IMR-90 (cell line): Measurements from ENCODE around the gene FGF3. TPM values are rescaled to one million over a fixed set of nuclear protein-coding genes. Genes with fewer than 3 reads are reported as not detected.

Experiments
- ATAC-seq: fragments of 200-7000 bp; cut with Tn5 transposase; 2 replicates; pipeline ENCODE4 v1.9.1; 2020; ENCODE audit warnings: low read depth, mild to moderate bottlenecking, moderate library complexity
- BruUV-seq: library from RNA; stranded (reverse); fragments of 400-500 nt; replicated peaks from 2 replicates; lab custom pipeline; 2021; lab: Mats Ljungman, UMichigan
- CTCF ChIA-PET: fragments of 300-600 bp; formaldehyde crosslinking; extraction: SDS; loops from one replicate; lab custom pipeline; 2021; ENCODE audit warnings: antibody characterized with exemption; lab: Yijun Ruan, JAX
- POLR2A ChIA-PET: fragments of 300-600 bp; sonication (Branson Sonifier 250); formaldehyde crosslinking; loops from one replicate; lab custom pipeline; 2022; ENCODE audit warnings: antibody characterized with exemption; ENCODE audit not compliant: unreplicated experiment; lab: Charles Lee
- DNase-seq: peaks from one replicate; pipeline ENCODE4 v3.0.0; 2013
- H2AFZ ChIP-seq: replicated peaks from 2 replicates; pipeline ENCODE3; 2013; ENCODE audit warnings: low read length, mild to moderate bottlenecking; ENCODE audit not compliant: poor library complexity
- H2AK5ac ChIP-seq: 2 replicates; pipeline ENCODE4 v1.6.1; 2013; ENCODE audit warnings: low read depth, low read length, inconsistent platforms
- H2AK9ac ChIP-seq: replicated peaks from 2 replicates; pipeline ENCODE3; 2013; ENCODE audit warnings: mild to moderate bottlenecking, low read depth, low read length, moderate library complexity; ENCODE audit not compliant: poor library complexity
- H2BK120ac ChIP-seq: 2 replicates; pipeline ENCODE4 v1.6.1; 2013; ENCODE audit warnings: low read depth, low read length, inconsistent platforms
- H2BK15ac ChIP-seq: 3 replicates; pipeline ENCODE4 v1.6.1; 2013; ENCODE audit warnings: low read depth, low read length, inconsistent platforms
- H2BK20ac ChIP-seq: 2 replicates; pipeline ENCODE4 v1.6.1; 2013; ENCODE audit warnings: low read depth, mild to moderate bottlenecking, inconsistent platforms, low read length, moderate library complexity
- H2BK5ac ChIP-seq: 2 replicates; pipeline ENCODE4 v1.6.1; 2013; ENCODE audit warnings: mild to moderate bottlenecking, low read depth, low read length, inconsistent platforms; ENCODE audit not compliant: poor library complexity, severe bottlenecking
- H3K14ac ChIP-seq: replicated peaks from 2 replicates; pipeline ENCODE4 v1.6.1; 2013; ENCODE audit warnings: low read depth, low read length, inconsistent platforms
- H3K18ac ChIP-seq: 2 replicates; pipeline ENCODE4 v1.6.1; 2013; ENCODE audit warnings: low read depth, low read length, control low read depth
- H3K23ac ChIP-seq: 2 replicates; pipeline ENCODE4 v1.6.1; 2013; ENCODE audit warnings: low read depth, low read length, inconsistent platforms
- H3K27ac ChIP-seq: 2 replicates; pipeline ENCODE4 v1.5.1; 2013; ENCODE audit warnings: mild to moderate bottlenecking, control low read depth, low read length; ENCODE audit not compliant: insufficient read depth
- H3K27me3 ChIP-seq: 2 replicates; pipeline ENCODE4 v1.6.1; 2013; ENCODE audit warnings: low read length; ENCODE audit not compliant: control insufficient read depth, insufficient read depth
- H3K36me3 ChIP-seq: 2 replicates; pipeline ENCODE4 v1.6.1; 2013; ENCODE audit warnings: low read length, mixed read lengths; ENCODE audit not compliant: control insufficient read depth, insufficient read depth
- H3K4ac ChIP-seq: 2 replicates; pipeline ENCODE4 v1.6.1; 2013; ENCODE audit warnings: low read depth, low read length, inconsistent platforms
- H3K4me1 ChIP-seq: 2 replicates; pipeline ENCODE4 v1.6.1; 2013; ENCODE audit warnings: low read length, mixed read lengths; ENCODE audit not compliant: control insufficient read depth, insufficient read depth
- H3K4me2 ChIP-seq: 2 replicates; pipeline ENCODE4 v1.6.1; 2013; ENCODE audit warnings: low read depth, mild to moderate bottlenecking, control low read depth, low read length, moderate library complexity
- H3K4me3 ChIP-seq: 2 replicates; pipeline ENCODE4 v1.5.1; 2013; ENCODE audit warnings: low read depth, mild to moderate bottlenecking, control low read depth, low read length, moderate library complexity; ENCODE audit not compliant: insufficient read depth
- H3K56ac ChIP-seq: 2 replicates; pipeline ENCODE4 v1.6.1; 2013; ENCODE audit warnings: low read length, inconsistent platforms; ENCODE audit not compliant: insufficient read depth; ENCODE audit errors: extremely low read depth
- H3K79me1 ChIP-seq, 2 experiments: 2 replicates each; pipeline ENCODE4 v1.6.1; 2013; ENCODE audit warnings: low read length in 2 of 2, inconsistent platforms in 1 of 2, low read depth in 1 of 2
- H3K9ac ChIP-seq: 2 replicates; pipeline ENCODE4 v1.6.1; 2013; ENCODE audit warnings: low read depth, low read length, control low read depth
- H3K9me1 ChIP-seq: 2 replicates; pipeline ENCODE4 v1.6.1; 2013; ENCODE audit warnings: low read length, inconsistent platforms; ENCODE audit not compliant: insufficient read depth
- H3K9me3 ChIP-seq: 2 replicates; pipeline ENCODE4 v1.6.1; 2013; ENCODE audit warnings: low read length; ENCODE audit not compliant: control insufficient read depth, insufficient read depth
- H4K20me1 ChIP-seq: 2 replicates; pipeline ENCODE4 v1.6.1; 2013; ENCODE audit warnings: low read length, inconsistent platforms; ENCODE audit not compliant: insufficient read depth
- H4K5ac ChIP-seq: 2 replicates; pipeline ENCODE4 v1.6.1; 2013; ENCODE audit warnings: mild to moderate bottlenecking, low read depth, low read length, control low read depth
- H4K8ac ChIP-seq, 2 experiments: 2 replicates each; pipeline ENCODE4 v1.6.1; 2013; ENCODE audit warnings: low read depth in 2 of 2, low read length in 2 of 2, control low read depth in 1 of 2, inconsistent platforms in 1 of 2
- H4K91ac ChIP-seq: 2 replicates; pipeline ENCODE4 v1.6.1; 2013; ENCODE audit warnings: low read depth, low read length, inconsistent platforms; ENCODE audit not compliant: insufficient read depth
- CEBPB ChIP-seq: IDR thresholded peaks from 2 replicates; pipeline ENCODE4 v1.6.1; 2012; ENCODE audit warnings: low read depth, low read length, improper control_type of control experiment
- CHD1 ChIP-seq: IDR thresholded peaks from 2 replicates; pipeline ENCODE4 v1.6.1; 2012; ENCODE audit warnings: low read depth, low read length, improper control_type of control experiment
- CTCF ChIP-seq: conservative IDR thresholded peaks from 2 replicates; pipeline ENCODE4 v1.5.1; 2012; ENCODE audit warnings: mild to moderate bottlenecking, low read depth, low read length, improper control_type of control experiment
- FOS ChIP-seq: fragments of 150-350 bp; IDR thresholded peaks from 2 replicates; pipeline ENCODE4 v1.6.1; 2016; ENCODE audit warnings: low read depth, low read length
- MAFK ChIP-seq: IDR thresholded peaks from 2 replicates; pipeline ENCODE4 v1.6.1; 2012; ENCODE audit warnings: low read depth, low read length, improper control_type of control experiment
- MAZ ChIP-seq: IDR thresholded peaks from 2 replicates; pipeline ENCODE4 v1.6.1; 2012; ENCODE audit warnings: low read depth, mild to moderate bottlenecking, low read length, improper control_type of control experiment, moderate library complexity, borderline replicate concordance
- MXI1 ChIP-seq: IDR thresholded peaks from 2 replicates; pipeline ENCODE4 v1.6.1; 2012; ENCODE audit warnings: low read depth, mild to moderate bottlenecking, low read length, moderate library complexity, borderline replicate concordance
- POLR2A ChIP-seq: IDR thresholded peaks from 2 replicates; pipeline ENCODE4 v1.6.1; 2012; ENCODE audit warnings: mild to moderate bottlenecking, low read depth, low read length
- RFX5 ChIP-seq: IDR thresholded peaks from 2 replicates; pipeline ENCODE4 v1.8.0; 2012; ENCODE audit warnings: low read depth, mild to moderate bottlenecking, low read length, moderate library complexity
- SMC3 ChIP-seq: fragments of 150-350 bp; IDR thresholded peaks from 2 replicates; pipeline ENCODE4 v1.6.1; 2016; ENCODE audit warnings: low read depth, mild to moderate bottlenecking, antibody characterized with exemption, low read length, moderate library complexity
- WGBS, 2 experiments: methylation state at CpG; one replicate each; pipeline versions ENCODE4 v1.1.5 to v1.1.7; 2013; ENCODE audit warnings: missing lambda C conversion rate in 2 of 2; ENCODE audit not compliant: insufficient read length in 1 of 2; ENCODE audit errors: extremely low coverage in 2 of 2; 5-methylcytosine and 5-hydroxymethylcytosine counted together
- dilution Hi-C: fragments of 300-500 bp; cut with HindIII; formaldehyde crosslinking; loops from one replicate; pipeline ENCODE4 v1.14.3; 2018; ENCODE audit warnings: low sequenced_read_pairs; ENCODE audit not compliant: unreplicated experiment
- in situ Hi-C: fragments of 300-500 bp; cut with MboI; formaldehyde crosslinking; loops from 3 replicates; pipeline ENCODE4 v1.14.3; 2019; ENCODE audit warnings: low sequenced_read_pairs, inconsistent platforms, mixed read lengths
- intact Hi-C: fragments of 100-400 bp; cut with micrococcal nuclease; formaldehyde crosslinking; loops from 2 replicates; pipeline ENCODE4 v1.10.0; 2022
- polyA plus RNA-seq, 3 experiments: library from polyadenylated mRNA; depleted of rRNA; stranded (reverse); fragments of >200 nt; gene quantifications; 2 replicates each; pipeline ENCODE4 v1.2.3, GENCODE V29; 2012; ENCODE audit warnings: low replicate concordance in 1 of 3
- total RNA-seq: library from RNA; depleted of rRNA; stranded (reverse); fragments of >200 nt; gene quantifications from 2 replicates; pipeline ENCODE4 v1.2.3, GENCODE V29; 2012

FGF3 gene
- total and polyA plus RNA-seq, 2 of the 4 experiments (the other 2 are of a cell fraction): not detected

GRCh38 chr11:69862797-69863543 is 43.8 kb upstream of the FGF3 start:
- H3K9me1 ChIP-seq: no peaks in the 10 kb centered on the region
- dilution Hi-C loops (no loop called here), in situ Hi-C loops (no loop called here), intact Hi-C loops (no loop called here)
- no peak overlapping the region for H4K91ac ChIP-seq
- no peak overlapping the region for H2AK5ac ChIP-seq
- H3K4ac ChIP-seq: no peak overlapping the region
- no peak overlapping the region for H3K27ac ChIP-seq
- H3K4me1 ChIP-seq: peaks cover 2% of the 10 kb centered on the region; the same call in 1 of the 2 replicates
- DNase-seq (no peak), ATAC-seq (no peak)
- H3K23ac ChIP-seq: no peak overlapping the region
- no TSS peak for BruUV-seq
- H3K9me3 ChIP-seq: peaks cover 3% of the 10 kb centered on the region; the same call in 1 of the 2 replicates
- no peak overlapping the region for H3K4me3 ChIP-seq
- H4K8ac ChIP-seq: no peak overlapping the region
- POLR2A ChIA-PET: no interaction called here
- H2BK120ac ChIP-seq: no peak overlapping the region
- H3K18ac ChIP-seq: no peak overlapping the region
- no peak overlapping the region for H3K14ac ChIP-seq
- H3K56ac ChIP-seq: no peak overlapping the region
- 59% methylated on average over 4 of the region's 12 CpGs; no CpG with 5 or more reads in 1 of the 2 experiments for WGBS, 2 experiments
- no peak for TF ChIP-seq MAFK
- no peak for TF ChIP-seq CHD1
- TF ChIP-seq RFX5: no peak
- TF ChIP-seq SMC3: no peak
- TF ChIP-seq CEBPB: no peak
- no peak for TF ChIP-seq FOS
- TF ChIP-seq POLR2A: no peak
- TF ChIP-seq MAZ: no peak
- TF ChIP-seq MXI1: no peak
- no peak for TF ChIP-seq CTCF
- H2AFZ ChIP-seq: no peak overlapping the region
- H3K36me3 ChIP-seq: no peaks in the 10 kb centered on the region
- no peak overlapping the region for H2BK20ac ChIP-seq
- no peak overlapping the region for H2AK9ac ChIP-seq
- no peaks in the 10 kb centered on the region for H4K20me1 ChIP-seq
- peaks cover 68% of the 10 kb centered on the region for H3K27me3 ChIP-seq
- no peak overlapping the region for H3K9ac ChIP-seq
- H2BK15ac ChIP-seq: no peak overlapping the region
- no peaks in the 10 kb centered on the region for H3K79me1 ChIP-seq
- H2BK5ac ChIP-seq: no peak overlapping the region
- CTCF ChIA-PET: no interaction called here
- no peak overlapping the region for H4K5ac ChIP-seq
- H3K4me2 ChIP-seq: no peak overlapping the region
